Karpas-422 (cell line): Measurements from ENCODE around the gene HSPA13. TPM values are rescaled to one million over a fixed set of nuclear protein-coding genes. Genes with fewer than 3 reads are reported as not detected.
A peak's percentile ranks its signal among the peaks of the same experiment; 100 is the strongest.

Experiments
- DNase-seq: peaks from one replicate; pipeline ENCODE4 v3.0.0-alpha.2; 2015
- H2AFZ ChIP-seq: fragments of 200-600 bp; sonication (generic); 2 replicates; pipeline ENCODE4 v1.6.1; 2014; ENCODE audit warnings: antibody characterized with exemption, low read length, mixed read lengths
- H3K27ac ChIP-seq: fragments of 200-600 bp; sonication (generic); 2 replicates; pipeline ENCODE4 v1.5.1; 2014; ENCODE audit warnings: mild to moderate bottlenecking, low read length, moderate library complexity
- H3K27me3 ChIP-seq: fragments of 200-600 bp; sonication (generic); 2 replicates; pipeline ENCODE4 v1.6.1; 2014; ENCODE audit warnings: low read length, mixed read lengths
- H3K36me3 ChIP-seq: fragments of 200-600 bp; sonication (generic); 2 replicates; pipeline ENCODE4 v1.6.1; 2014; ENCODE audit warnings: low read length, mixed read lengths; ENCODE audit not compliant: insufficient read depth
- H3K4me1 ChIP-seq: fragments of 200-600 bp; sonication (generic); 2 replicates; pipeline ENCODE4 v1.6.1; 2014; ENCODE audit warnings: mild to moderate bottlenecking, low read length, mixed read lengths
- H3K4me2 ChIP-seq: fragments of 200-600 bp; sonication (generic); 2 replicates; pipeline ENCODE4 v1.6.1; 2014; ENCODE audit warnings: low read length, low read depth, mild to moderate bottlenecking; ENCODE audit not compliant: poor library complexity, severe bottlenecking
- H3K4me3 ChIP-seq: fragments of 200-600 bp; sonication (generic); 2 replicates; pipeline ENCODE4 v1.5.1; 2014; ENCODE audit warnings: mild to moderate bottlenecking, antibody characterized with exemption, low read length, mixed read lengths
- H3K79me2 ChIP-seq: fragments of 200-600 bp; sonication (generic); 2 replicates; pipeline ENCODE4 v1.6.1; 2014; ENCODE audit warnings: mild to moderate bottlenecking, low read length, mixed read lengths
- H3K9ac ChIP-seq: fragments of 200-600 bp; sonication (generic); 2 replicates; pipeline ENCODE4 v1.6.0; 2014; ENCODE audit warnings: low read length
- H3K9me2 ChIP-seq: fragments of 200-600 bp; sonication (generic), shearing (Covaris generic); replicated peaks from 2 replicates; pipeline ENCODE4 v1.6.0; 2014; ENCODE audit warnings: mild to moderate bottlenecking, low read length, moderate library complexity; ENCODE audit not compliant: insufficient read depth
- H3K9me3 ChIP-seq: fragments of 300-700, 200-600 bp; sonication (generic); 2 replicates; pipeline ENCODE4 v1.6.1; 2014; ENCODE audit warnings: low read length, mixed read lengths
- H4K20me1 ChIP-seq: fragments of 200-600 bp; sonication (generic); 2 replicates; pipeline ENCODE4 v1.6.1; 2014; ENCODE audit warnings: mild to moderate bottlenecking, antibody characterized with exemption, low read length, low read depth; ENCODE audit not compliant: insufficient read depth
- total RNA-seq: library from RNA; depleted of rRNA; stranded (reverse); fragments of >200 nt; shearing (Covaris generic); gene quantifications from 2 replicates; pipeline ENCODE4 v1.2.3, GENCODE V29; 2014; ENCODE audit warnings: low replicate concordance

Gene HSPA13
- total RNA-seq, 1 experiment from 2014 or later: 43.6 TPM

DNA sequence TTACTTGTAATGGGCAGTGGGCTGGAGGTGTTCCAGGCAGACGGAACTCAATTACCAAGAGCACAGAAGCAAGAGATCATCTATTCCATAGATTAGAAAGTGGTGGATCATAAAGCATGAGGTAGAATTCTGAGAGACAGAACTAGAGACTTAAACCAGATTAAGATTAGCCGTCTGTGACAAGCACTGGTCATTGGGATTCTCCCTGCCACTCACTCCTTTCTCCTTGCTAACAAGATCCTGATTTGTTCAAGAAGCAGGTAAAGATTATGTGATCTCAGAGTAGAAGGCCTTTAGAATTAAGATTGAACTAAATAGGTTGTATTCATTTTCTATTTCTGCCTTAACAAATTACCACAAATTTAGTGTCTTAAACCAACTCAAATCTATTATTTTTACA lies 1.5 kb upstream of the HSPA13 start:
- Histone ChIP-seq H3K4me2 (peak overlapping the region; percentile 88), H3K9me2 (no peaks in the 10 kb centered on the region), H3K9me3 (no peaks in the 10 kb centered on the region), H3K4me3 (peak overlapping the region; percentile 81), H3K79me2 (peaks cover 34% of the 10 kb centered on the region), H3K4me1 (peaks cover 35% of the 10 kb centered on the region), H2AFZ (peak overlapping the region; percentile 94), H3K27me3 (no peaks in the 10 kb centered on the region), H3K36me3 (peaks cover 11% of the 10 kb centered on the region; the same call in 1 of the 2 replicates), H3K27ac (no peak overlapping the region), H4K20me1 (no peaks in the 10 kb centered on the region), H3K9ac (peak overlapping the region; percentile 85)
- DNase-seq: no peak

DNA sequence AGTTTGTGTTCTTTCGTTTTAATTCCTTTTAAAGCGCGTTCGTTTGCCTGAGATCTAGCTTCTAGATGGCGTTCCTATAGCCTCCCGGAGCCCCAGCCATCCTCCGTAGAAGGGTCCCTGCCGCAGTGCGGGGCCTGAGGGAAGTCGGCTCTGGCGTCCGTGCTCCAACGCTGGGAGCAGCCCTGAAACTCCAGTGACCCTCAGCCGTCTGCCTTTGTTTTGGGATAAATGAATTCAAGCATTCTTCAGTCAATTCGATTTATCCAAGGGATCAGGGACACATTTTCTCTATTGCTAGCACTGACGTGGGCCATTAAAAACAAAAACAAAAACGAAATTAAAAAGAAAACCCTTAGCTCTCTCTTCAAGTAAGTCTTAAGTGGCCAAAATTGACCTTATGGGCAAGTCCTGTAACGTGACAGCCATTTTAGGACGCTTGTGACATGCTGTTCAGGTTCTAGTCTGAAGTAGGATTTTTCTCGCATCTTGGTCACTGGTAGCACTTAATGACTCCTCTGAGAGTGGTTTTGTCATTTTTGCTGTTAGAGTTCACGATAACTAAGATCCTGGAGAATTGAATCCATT lies 742 bp upstream of the HSPA13 start:
- no peaks in the 10 kb centered on the region for H3K9me3 ChIP-seq
- H3K9me2 ChIP-seq: no peaks in the 10 kb centered on the region
- peak; percentile 73 for DNase-seq
- peak overlapping the region; percentile 85 for H3K9ac ChIP-seq
- H3K79me2 ChIP-seq: peaks cover 40% of the 10 kb centered on the region
- H4K20me1 ChIP-seq: no peaks in the 10 kb centered on the region
- no peaks in the 10 kb centered on the region for H3K27me3 ChIP-seq
- peaks cover 16% of the 10 kb centered on the region; the same call in 1 of the 2 replicates for H3K36me3 ChIP-seq
- H2AFZ ChIP-seq: peak overlapping the region; percentile 94
- H3K4me1 ChIP-seq: peaks cover 37% of the 10 kb centered on the region
- H3K27ac ChIP-seq: peak overlapping the region; percentile 40; the same call in 1 of the 2 replicates
- H3K4me3 ChIP-seq: peak overlapping the region; percentile 81
- H3K4me2 ChIP-seq: peak overlapping the region; percentile 88

DNA sequence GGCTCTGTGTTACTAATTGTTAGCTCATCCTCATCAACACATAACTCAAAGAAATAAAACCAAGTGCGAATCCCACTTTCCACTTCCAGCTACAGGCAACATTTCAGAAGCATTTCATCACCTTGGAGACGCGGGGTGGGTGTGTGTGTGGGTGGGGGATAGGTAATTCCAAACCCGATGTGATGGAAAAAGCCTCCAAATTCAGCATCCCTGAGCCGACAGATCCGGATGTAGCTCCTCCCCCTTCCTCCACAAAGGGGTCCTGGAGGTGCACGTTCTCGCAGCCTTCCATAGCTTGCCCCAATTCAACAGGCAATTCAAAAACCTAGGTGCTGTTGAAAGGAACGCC lies 486 bp downstream of the HSPA13 start:
- H3K36me3 ChIP-seq: peaks cover 26% of the 10 kb centered on the region; the same call in 1 of the 2 replicates
- peak; percentile 59 for DNase-seq
- H3K27me3 ChIP-seq: no peaks in the 10 kb centered on the region
- H3K9me2 ChIP-seq: no peaks in the 10 kb centered on the region
- no peaks in the 10 kb centered on the region for H4K20me1 ChIP-seq
- H3K9ac ChIP-seq: peak overlapping the region; percentile 85
- peak overlapping the region; percentile 44; the same call in 1 of the 2 replicates for H3K27ac ChIP-seq
- H3K79me2 ChIP-seq: peaks cover 40% of the 10 kb centered on the region
- peak overlapping the region; percentile 83 for H2AFZ ChIP-seq
- H3K4me1 ChIP-seq: peaks cover 37% of the 10 kb centered on the region
- H3K4me2 ChIP-seq: peak overlapping the region; percentile 88
- no peaks in the 10 kb centered on the region for H3K9me3 ChIP-seq
- peak overlapping the region; percentile 89 for H3K4me3 ChIP-seq

DNA sequence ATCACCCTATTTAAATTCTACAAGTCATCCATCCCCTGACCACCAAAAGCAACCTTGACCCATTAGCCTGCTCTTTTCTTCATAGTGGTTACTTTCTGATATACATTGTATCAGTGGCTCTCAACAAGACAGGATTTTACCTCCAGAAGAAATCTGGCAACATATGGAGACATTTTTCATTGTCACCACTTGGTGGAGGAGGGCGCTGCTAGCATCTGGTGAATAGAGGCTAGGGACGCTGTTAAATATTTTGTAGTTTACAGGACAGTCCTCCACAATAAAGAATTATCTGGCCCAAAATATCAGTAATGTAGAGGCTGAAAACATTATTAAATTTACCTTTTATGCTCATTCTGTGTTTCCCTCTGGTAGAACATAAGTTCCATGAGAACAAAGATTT lies 6.1 kb downstream of the HSPA13 start:
- H3K4me2 ChIP-seq: no peak overlapping the region
- H3K9ac ChIP-seq: no peak overlapping the region
- peaks cover 69% of the 10 kb centered on the region for H3K36me3 ChIP-seq
- no peak overlapping the region for H3K27ac ChIP-seq
- no peaks in the 10 kb centered on the region for H3K27me3 ChIP-seq
- peaks cover 23% of the 10 kb centered on the region for H3K4me1 ChIP-seq
- no peak for DNase-seq
- H3K9me3 ChIP-seq: no peaks in the 10 kb centered on the region
- H4K20me1 ChIP-seq: no peaks in the 10 kb centered on the region
- no peaks in the 10 kb centered on the region for H3K9me2 ChIP-seq
- no peak overlapping the region for H3K4me3 ChIP-seq
- H2AFZ ChIP-seq: no peak overlapping the region
- peaks cover 29% of the 10 kb centered on the region for H3K79me2 ChIP-seq

GRCh38 chr21:14366998-14367397 lies 15.9 kb downstream of the HSPA13 start:
- DNase-seq: no peak
- Histone ChIP-seq H4K20me1 (no peaks in the 10 kb centered on the region), H3K79me2 (no peaks in the 10 kb centered on the region), H3K4me2 (no peak overlapping the region), H3K9ac (no peak overlapping the region), H3K4me3 (no peak overlapping the region), H3K4me1 (no peaks in the 10 kb centered on the region), H3K27ac (no peak overlapping the region), H3K9me2 (no peaks in the 10 kb centered on the region), H3K36me3 (no peaks in the 10 kb centered on the region), H3K9me3 (no peaks in the 10 kb centered on the region), H3K27me3 (no peaks in the 10 kb centered on the region), H2AFZ (no peak overlapping the region)

DNA sequence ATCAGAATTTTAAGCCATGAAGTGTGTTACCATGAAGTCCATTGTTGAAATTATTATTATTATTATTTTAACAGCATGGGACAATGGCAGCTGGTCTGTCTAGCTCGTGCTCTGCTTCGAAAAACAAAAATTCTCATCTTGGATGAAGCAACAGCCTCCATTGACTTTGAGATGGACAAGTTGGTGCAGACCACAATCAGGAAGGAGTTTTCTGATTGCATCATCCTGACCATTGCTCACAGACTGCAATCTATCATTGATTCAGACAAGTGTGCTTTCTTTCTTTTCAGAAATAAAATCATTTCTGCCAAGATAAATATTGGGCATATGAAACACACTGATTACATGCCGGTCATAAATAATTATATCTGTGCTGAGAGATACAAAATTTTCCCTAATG lies 21.0 kb downstream of the HSPA13 start:
- Histone ChIP-seq H4K20me1 (no peaks in the 10 kb centered on the region), H3K9me3 (no peaks in the 10 kb centered on the region), H3K4me3 (no peak overlapping the region), H3K36me3 (no peaks in the 10 kb centered on the region), H3K9me2 (no peaks in the 10 kb centered on the region), H3K9ac (no peak overlapping the region), H3K4me2 (no peak overlapping the region), H3K27me3 (no peaks in the 10 kb centered on the region), H2AFZ (no peak overlapping the region), H3K4me1 (no peaks in the 10 kb centered on the region), H3K27ac (no peak overlapping the region), H3K79me2 (no peaks in the 10 kb centered on the region)
- DNase-seq: no peak

DNA sequence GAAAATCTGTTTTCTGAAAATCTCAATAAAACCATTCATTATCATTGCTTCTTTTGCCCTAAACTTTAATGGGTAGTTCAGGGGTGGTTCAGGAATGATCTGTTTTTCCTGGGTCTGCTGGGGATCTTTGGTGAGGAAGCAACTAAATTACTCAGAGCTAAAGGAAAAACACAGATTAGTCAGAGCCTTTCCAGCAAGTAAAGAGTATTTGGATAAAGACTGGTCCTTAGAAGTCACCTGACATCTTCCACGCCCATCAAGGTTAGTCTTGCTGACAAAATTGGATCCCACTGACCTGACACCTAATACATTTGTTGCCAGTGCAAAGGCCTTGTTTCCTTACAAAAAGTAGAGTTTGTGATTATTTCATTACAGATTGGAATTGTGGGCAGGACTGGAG lies 24.2 kb downstream of the HSPA13 start:
- H3K4me2 ChIP-seq: no peak overlapping the region
- no peaks in the 10 kb centered on the region for H3K4me1 ChIP-seq
- no peaks in the 10 kb centered on the region for H3K9me3 ChIP-seq
- H2AFZ ChIP-seq: no peak overlapping the region
- H3K79me2 ChIP-seq: no peaks in the 10 kb centered on the region
- H4K20me1 ChIP-seq: no peaks in the 10 kb centered on the region
- no peak overlapping the region for H3K9ac ChIP-seq
- H3K9me2 ChIP-seq: no peaks in the 10 kb centered on the region
- no peak overlapping the region for H3K4me3 ChIP-seq
- H3K27ac ChIP-seq: no peak overlapping the region
- DNase-seq: no peak
- no peaks in the 10 kb centered on the region for H3K36me3 ChIP-seq
- no peaks in the 10 kb centered on the region for H3K27me3 ChIP-seq

DNA sequence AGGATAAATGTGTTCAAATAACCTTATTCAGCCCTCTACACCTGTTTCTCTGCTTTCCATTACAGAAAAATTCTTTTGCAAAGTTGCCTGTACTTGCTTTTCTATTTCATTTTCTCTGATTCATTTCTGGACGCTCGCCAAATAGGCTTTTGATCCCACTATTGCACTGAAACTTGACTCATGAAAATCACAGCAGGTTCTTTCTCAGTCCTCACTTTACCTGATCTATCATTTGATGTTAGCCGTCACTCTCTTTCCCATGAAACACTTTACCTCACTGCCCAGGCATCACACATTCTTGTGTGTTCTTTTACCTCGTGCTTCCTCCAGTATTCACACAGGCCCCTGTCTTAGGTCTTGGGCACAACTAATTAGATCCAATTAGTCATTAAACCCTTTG lies 26.2 kb downstream of the HSPA13 start:
- DNase-seq: no peak
- Histone ChIP-seq H3K9me3 (no peaks in the 10 kb centered on the region), H3K9ac (no peak overlapping the region), H3K27me3 (no peaks in the 10 kb centered on the region), H3K9me2 (no peaks in the 10 kb centered on the region), H3K4me1 (no peaks in the 10 kb centered on the region), H3K4me2 (no peak overlapping the region), H4K20me1 (no peaks in the 10 kb centered on the region), H3K36me3 (no peaks in the 10 kb centered on the region), H3K27ac (no peak overlapping the region), H3K79me2 (no peaks in the 10 kb centered on the region), H2AFZ (no peak overlapping the region), H3K4me3 (no peak overlapping the region)
